ENCODE measurements around the gene HSDL2.
"Not testable (repeated sequence)": the region's sequence is repeated elsewhere in the genome, so short reads cannot be mapped to it uniquely, and the experiment has no call there.

The HSDL2 gene

DNA sequence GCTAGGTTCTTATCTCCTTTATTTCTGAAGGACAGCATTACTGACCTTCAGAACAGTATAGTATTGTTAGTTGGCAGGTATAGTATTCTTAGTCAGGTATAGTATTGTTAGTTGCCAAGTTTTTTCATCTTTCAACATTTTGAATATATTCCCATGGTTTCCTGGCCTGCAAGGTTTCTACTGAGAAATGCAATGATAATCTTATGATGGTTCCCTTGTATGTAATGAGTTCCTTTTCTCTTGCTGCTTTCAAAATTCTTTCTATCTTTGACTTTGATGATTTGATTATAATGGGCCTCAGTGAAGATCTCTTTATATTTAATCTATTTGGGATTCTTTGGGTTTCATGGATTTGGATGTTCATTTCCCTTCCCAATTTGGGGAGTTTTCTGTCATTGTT, 12.4 kb upstream of the HSDL2 start:
- no peak for DNase-seq

DNA sequence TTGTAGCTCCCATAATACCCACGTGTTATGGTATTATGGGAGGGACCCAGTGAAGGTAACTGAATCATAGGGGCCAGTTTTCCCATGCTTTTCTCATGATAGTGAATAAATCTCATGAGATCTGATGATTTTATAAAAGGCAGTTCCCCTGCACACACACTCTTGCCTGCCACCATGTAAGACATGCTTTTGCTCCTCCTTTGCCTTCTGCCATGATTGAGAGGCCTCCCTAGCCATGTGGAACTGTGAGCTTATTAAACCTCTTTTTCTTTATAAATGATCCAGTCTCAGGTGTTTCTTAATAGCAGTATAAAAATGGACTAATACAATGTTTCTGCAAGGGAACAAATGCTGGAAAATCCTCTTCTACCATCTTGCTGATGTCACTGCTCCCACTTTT, 10.1 kb upstream of the HSDL2 start:
- no peak for DNase-seq

DNA sequence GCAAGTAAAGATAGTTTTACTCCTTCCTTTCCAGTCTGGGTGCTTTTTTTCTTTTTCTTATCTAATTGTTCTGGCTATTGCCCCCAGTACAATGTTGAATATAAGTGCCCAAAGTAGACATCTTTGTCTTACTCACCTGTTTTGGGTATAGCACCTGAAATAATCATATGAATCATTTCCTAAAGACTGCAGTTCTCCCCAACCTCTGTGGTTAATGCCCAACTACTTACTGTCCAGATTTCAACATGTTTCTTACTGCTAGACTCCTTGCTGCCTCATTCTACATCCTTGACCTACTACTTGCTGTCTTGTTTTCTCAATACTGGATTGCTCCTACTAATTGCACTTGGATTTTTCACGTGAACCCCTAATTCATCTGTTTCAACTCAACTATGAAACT, 8.8 kb upstream of the HSDL2 start:
- DNase-seq = no peak

DNA sequence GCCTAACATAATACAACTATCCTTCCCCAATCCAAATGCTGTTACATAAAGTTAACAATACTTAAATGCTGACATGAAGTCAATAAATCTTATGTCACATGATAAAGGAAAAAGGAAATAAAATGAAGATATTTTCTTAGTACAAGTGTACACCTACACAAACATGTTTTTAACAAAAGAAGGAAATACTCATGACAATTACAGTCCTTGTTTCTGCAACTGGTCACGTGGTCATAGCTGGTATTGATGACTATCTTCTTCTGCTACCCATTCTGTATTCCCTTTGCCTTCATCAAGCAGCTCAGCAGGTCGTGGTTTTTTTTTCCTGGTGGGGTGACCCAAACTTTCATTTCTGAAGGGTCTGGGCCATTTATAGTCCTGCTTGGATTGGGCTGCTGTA, 6.2 kb upstream of the HSDL2 start:
- DNase-seq = not testable (repeated sequence)

DNA sequence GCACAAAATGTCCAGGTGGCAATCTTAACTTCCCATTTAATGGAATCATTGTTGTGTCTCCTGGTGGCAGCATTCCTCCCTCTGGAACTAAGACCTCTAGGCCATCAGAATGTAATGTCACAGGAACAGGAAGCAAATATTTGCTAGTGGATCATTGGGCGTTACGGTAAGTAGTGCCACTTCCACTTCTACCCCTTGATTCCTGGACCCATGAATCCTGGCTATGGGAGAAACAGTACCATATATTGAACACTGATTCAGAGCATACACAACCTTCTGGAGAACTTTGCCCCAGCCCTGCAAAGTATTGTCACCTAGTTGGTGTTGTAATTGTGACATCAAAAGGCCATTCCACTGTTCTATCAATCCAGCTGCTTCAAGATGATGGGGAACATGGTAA, 5.7 kb upstream of the HSDL2 start:
- not testable (repeated sequence) for DNase-seq

DNA sequence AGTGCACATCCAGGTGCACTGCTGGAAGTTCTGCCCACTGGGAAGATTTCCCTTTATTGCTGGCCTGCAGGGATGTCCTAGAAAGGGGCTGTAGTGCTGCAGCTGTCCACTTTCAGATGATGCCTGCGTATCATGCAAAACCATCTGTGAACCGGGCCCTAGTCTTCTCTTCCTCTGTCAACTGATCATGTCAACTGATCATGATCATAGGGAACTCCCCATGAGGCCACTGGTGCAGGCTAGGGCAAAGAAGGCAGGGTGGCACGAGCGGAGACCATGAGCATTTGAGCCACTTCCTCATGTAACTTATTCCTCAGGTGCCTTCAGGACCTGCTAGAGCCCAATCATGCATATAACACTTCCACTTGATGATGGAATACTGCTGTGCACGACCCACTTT, 4.5 kb upstream of the HSDL2 start:
- DNase-seq = no peak

DNA sequence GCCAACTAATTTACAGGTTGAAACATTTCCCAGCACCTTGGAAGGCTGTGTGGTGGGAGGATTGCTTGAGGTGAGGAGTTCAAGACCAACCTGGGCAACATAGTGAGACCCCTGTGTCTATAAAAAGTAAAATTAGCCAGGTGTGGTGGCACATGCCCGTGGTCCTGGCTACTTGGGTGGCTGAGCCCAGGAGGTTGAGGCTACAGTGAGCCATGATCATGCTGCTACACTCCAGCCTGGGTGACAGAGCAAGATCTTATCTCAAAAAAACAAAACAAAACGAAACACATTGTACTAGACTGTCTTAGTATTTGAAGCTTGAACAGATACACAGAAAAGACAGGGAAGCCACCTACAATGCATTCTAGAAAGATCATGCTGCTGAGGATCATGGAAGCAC, 2.8 kb upstream of the HSDL2 start:
- no peak for DNase-seq

DNA sequence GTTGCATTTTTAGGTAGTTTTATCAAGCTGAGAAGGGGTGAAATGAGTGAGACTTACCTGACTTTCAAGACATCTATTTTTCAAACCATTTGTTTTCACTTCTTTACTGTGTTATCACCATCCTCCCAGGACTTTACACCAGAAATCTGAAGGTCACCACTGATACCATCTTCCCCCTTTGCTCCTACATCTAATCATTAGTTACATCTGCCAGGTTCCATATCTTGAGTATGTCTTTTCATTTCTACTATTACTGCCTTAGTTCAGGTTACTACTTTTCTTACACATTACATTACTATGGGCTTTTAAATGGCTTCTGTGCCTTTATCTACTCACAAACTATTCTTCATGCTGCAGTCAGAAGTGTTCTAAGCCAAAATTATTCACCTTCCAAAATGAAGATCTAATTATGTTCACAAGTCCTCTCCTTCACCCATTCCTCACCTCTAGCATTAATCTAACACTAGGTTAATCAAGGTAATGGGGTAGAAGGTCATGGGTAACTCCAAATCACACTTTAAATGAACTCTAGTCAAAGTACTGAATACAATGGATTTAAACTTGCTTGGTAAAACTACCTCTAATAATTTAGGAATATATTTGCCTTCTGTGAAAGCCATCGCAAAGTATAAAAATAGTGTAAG, 2.1 kb upstream of the HSDL2 start:
- DNase-seq = peak in 1 of 3 experiments; percentile 45

DNA sequence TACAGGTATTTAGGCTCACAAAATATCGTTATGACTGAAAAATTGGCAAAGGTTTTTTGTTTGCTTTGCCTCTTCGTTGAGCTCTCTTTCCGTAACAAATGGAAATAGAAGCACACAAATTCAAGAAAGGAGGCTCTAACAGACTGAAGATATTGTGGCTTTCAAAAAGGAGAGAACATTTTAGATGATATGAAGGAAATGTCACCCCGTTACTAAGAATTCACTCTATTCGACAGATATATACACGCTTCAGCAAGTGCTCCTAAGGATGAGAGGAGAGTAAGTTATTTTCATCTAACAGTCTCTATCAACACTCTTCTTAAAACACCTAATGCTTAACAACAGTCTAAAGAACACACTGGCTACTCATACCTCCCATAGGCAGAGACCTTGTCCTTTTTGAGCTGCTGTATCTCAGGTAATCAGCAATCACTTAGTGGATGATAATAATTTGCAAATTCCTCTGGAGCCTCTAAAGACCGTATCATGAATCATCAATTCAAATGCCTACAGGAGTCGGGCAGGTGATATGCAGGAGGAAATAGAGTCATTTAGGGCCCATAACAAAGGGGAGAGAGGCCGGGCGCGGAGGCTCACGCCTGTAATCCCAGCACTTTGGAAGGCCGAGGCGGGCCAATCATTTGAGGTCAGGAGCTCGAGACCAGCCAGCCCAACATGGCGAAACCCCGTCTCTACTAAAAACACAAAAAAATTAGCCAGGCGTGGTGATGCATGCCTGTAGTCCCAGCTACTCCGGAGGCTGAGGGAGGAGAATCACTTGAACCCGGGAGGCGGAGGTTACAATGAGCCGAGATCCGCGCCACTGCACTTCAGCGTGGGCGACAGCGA, 1.4 kb upstream of the HSDL2 start:
- DNase-seq = peak in 2 of 3 experiments; percentile 58 to 76

DNA sequence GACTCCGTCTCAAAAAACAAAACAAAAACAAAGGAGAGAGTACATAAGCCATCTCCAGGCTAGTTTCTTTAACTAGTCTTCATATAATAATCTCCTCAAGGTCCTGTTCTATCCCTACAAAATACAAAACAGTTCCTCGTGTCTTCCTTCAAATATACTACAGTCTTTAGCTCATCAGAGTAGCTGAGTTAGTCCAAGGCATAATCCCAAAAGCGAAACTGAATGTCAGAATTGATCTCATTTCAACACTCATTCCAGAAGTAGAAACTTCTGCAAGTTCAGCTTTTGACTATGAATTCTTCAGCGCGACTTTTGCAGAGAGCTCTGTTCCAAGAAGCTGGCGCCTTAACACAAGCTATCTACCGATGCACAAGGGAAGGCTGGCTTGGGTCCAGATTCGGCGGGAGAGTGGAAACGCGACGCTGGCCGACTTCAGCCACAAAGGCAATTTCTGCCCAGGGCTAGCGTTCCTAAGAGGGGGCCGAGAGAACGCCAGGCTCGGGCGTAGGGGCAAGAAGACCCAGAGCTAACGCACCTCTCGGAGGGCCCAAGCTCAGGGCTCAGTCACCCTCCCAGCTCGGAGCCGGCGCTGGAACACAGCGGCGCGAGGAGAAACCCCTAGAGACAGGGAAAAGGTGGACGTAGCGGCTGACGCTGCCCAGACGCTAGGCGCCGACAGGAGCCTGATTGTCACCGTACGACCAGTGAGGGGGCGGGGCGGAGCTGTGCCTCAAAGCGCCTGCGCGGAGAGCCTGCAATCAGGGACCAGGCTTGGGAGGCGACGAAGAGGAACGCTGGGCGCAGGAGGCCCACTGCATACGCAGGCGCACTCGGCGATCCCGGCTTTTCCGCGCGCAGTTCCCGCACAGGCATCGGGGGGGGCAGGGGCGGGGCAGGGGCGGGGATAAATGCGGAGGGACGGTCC, 469 bp upstream of the HSDL2 start:
- peak; percentile 93 to 100 (median 98) for DNase-seq

DNA sequence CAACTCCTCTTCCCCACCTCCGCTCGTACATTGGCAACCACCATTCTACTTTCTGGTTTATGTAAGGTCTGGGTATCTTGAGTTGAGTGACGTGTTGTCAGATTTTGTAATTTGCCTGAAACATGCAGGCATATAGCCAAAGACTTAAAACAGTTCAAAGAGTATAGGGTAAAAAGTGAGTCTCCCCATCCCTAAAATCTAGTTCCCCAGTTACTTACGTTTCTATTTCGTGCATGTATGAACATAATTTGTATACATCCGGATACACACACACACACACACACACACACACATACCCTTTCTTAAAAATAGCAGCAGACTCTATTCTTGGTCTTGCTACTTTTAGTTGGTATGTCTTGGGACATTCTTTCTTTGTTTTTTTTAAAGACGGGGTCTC, 915 bp downstream of the HSDL2 start:
- DNase-seq = no peak

DNA sequence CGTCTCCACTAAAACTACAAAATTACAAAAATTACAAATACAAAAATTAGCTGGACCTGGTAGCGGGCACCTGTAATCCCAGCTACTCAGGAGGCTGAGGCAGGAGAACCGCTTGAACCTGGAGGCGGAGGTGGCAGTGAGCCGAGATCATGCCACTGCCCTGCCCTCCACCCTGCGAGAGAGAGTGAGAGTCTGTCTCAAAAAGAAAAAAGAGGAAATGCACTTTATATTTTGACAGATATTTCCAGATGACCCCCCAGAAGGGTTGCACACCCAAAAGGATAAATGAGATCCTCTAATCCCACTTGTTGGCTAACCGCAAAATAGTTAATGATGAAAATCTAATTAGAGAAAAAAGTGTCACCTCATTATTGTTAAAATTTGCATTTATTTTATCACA, 2.2 kb downstream of the HSDL2 start:
- no peak for DNase-seq

DNA sequence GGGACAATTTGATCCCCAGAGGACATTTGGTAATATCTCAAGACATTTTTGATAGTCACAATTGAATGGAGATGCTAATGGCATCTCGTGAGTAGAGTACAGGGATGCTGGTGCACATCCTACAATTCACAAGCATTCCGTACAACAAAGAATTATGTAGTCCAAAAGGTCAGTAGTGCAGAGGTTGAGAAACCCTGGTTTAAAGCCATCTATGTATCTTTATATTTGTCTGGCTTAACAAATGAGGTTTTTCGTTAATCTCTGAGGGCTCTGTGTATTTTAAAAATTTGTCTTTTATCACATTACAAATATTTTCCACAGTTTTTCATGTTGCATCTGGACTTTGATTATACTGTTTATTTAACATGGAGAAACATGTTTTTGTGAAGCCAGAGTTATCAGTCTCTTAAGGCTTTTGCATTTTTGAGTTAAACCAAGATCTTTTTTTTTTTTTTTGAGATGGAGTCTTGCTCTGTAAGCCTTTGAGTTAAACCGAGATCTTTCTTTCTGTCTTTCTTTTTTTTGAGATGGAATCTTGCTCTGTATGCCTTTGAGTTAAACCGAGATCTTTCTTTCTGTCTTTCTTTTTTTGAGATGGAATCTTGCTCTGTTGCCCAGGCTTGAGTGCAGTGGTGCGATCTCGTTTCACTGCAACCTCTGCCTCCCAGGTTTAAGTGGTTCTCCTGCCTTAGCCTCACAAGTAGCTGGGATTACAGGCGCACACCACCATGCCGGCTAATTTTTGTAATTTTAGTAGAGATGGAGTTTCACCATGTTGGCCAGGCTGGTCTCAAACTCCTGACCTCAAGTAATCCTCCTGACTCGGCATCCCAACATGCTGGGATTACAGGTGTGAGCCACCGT, 2.8 kb downstream of the HSDL2 start:
- no peak for DNase-seq

DNA sequence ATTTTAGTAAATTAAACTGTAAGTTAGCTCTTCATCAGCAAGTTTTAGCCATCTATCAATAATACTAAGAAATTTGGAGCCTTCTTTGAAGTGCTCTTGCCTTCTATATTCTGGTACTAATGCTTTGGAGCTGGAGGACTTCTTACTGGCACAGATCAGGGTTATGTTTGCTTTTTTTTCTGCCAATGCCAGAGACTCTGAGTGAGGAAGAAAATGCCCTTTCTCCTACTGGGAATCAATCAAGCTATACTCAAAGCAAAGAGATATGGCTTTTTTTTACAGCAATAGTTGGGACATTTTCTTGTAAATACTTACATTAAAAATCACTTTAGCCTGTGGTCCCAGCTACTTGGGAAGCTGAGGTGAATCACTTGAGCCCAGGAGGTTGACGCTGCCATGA, 4.3 kb downstream of the HSDL2 start:
- DNase-seq = no peak

DNA sequence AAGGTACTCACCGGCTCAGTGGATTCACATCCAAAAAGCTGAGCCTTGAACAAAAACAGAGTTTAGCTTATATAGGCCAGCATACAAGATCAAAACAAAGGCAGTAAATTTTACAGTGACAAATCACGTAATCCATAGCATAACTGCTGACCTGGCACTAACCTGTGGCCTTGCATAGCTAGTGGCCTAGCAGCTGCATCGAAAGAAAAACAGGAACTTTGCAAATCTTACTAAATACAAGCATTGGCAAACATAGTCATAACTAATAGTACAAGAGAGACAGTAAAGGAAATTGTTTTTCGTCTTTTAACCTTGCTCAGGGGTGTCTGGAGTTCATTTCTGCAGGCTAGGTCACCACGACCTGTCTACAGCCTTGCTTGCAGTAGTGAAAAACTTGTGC, 4.8 kb downstream of the HSDL2 start:
- no peak for DNase-seq

DNA sequence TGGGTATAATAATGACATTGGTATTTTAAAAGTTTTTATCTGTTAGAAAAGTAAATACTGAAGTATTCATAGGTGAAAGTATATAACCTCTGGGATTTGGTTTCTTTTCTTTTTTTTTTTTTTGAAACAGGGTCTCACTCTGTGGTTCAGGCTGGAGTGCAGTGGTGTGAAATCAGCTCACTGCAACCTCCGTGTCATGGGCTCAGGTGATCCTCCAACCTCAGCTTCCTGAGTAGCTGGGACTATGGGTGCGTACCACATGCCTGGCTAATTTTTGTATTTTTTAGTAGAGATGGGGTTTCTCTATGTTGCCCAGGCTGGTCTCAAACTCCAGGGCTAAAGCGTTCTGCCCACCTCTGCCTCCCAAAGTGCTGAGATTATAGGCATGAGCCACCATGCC, 7.2 kb downstream of the HSDL2 start:
- no peak for DNase-seq

DNA sequence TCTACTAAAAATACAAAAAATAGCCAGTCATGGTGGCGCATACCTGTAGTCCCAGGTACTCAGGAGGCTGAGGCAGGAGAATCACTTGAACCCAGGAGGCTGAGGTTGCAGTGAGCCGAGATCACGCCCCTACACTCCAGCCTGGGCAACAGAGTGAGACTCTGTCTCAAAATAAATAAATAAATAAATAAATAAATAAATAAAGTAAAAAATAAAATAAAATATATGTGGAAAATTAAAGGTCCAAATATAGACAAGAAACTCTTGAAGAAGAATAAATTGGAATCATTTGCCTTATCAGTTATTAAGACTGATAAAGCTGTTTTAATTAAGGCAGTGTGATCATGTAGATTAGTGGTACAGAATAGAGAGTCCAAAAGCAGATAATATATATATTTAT, 10.0 kb downstream of the HSDL2 start:
- DNase-seq = not testable (repeated sequence)

DNA sequence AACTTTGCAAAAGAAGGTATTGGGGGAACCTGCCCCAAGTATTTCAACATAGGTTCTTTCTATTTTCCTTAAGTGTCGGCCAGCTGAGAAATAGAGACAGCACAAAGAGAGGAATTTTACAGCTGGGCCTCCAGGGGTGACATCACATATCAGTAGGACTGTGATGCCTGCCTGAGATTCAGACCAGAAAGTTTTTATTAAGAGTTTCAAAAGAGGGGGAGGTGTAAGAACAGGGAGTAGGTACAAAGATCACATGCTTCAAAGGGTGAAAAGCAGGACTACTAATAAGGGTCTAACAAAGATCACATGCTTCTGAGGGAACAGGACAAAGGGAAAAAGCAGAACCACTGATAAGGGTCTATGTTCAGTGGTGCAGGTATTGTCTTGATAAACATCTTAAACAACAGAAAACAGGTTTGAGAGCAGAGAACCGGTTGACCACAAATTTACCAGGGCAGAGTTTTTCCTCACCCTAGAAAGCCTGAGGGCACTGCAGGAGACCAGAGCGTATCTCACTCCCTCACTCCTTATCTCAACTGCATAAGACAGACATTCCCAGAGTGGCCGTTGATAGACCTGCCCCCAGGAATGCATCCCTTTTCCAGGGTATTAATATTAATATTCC, 12.1 kb downstream of the HSDL2 start:
- not testable (repeated sequence) for DNase-seq

DNA sequence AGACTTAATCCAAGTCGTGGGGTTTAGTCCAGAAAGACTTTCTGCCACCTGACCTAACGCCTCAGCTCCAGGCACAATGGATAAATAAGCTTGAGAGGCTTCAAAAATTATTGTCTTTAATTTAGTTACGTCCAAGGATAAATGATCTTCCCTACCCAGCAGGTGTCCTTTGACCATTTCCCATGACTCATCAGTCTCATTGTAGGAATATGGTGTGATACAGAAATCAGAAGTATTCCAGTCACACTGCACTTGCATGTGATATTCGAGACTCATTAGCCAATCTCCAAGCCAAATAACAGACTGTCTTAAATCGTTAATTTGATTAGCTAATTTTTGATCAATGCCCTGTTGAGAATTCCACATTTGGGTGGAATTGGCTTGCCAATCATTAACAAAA, 13.2 kb downstream of the HSDL2 start:
- DNase-seq = peak in 1 of 3 experiments; percentile 36

DNA sequence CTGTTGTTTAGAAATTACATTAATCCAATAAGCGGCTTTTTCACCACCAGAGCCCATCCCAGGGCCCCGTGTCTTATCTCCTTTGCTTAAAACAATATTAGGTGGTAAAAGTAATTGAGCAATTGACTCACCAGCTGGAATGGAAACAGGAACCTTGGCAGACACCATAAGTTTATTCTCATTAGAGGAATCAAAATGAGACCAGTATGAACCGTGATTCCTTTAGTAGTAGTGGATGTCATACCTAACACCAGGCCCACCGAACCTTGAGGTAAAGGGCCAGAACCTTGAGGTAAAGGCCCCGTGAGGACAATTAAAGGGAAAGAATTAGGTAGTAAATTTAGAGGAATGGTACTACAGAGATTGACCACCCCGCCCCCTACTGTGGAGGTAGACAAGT, 16.5 kb downstream of the HSDL2 start:
- DNase-seq = no peak

DNA sequence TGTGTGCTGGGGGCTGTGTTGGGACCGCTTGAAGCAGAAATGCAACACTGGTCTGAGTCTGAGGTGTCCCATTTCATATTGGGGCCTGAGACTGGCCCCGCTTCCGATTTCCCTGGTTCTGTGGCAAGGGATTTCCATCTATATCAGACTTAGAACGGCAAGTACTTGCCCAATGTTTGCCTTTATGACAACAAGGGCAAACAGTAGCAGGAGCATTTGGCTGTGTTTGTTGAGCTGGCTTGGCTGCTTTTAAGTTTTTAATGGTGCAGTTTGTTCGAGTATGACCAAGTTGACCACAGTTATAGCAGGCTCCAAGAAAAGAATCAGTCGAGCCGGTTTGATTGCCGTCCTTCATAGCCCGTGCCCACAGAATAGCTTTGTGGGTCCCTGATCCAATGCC, 17.0 kb downstream of the HSDL2 start:
- DNase-seq = no peak
